Activated T-cell treated with anti-CD3 and anti-CD28 coated beads, Interleukin-2, amount 50 U/mL, for 4 hours (primary cell): ENCODE data around the gene DLK2. TPM values are rescaled to one million over a fixed set of nuclear protein-coding genes. Genes with fewer than 3 reads are reported as not detected.
"Not testable (repeated sequence)": the region's sequence is repeated elsewhere in the genome, so short reads cannot be mapped to it uniquely, and the experiment has no call there.

Source experiments
- ATAC-seq, 2 donors: fragments of 200-7000 bp; cut with Tn5 transposase; one replicate each; pipeline ENCODE4 v1.10.0; 2021
- DNase-seq: peaks from one replicate; pipeline ENCODE4 v3.0.0-alpha.2; 2020
- H3K27me3 Mint-ChIP-seq: one replicate; pipeline ENCODE4 v1.8.0; 2021; ENCODE audit warnings: low read depth, mixed read lengths
- H3K36me3 Mint-ChIP-seq: one replicate; pipeline ENCODE4 v1.8.0; 2022; ENCODE audit warnings: mixed read lengths; ENCODE audit not compliant: insufficient read depth
- H3K4me1 Mint-ChIP-seq: one replicate; pipeline ENCODE4 v1.8.0; 2021; ENCODE audit warnings: low read depth, mixed read lengths
- H3K4me3 Mint-ChIP-seq: one replicate; pipeline ENCODE4 v1.8.0; 2021; ENCODE audit warnings: mild to moderate bottlenecking, moderate library complexity, mixed read lengths
- H3K9me3 Mint-ChIP-seq: one replicate; pipeline ENCODE4 v1.8.0; 2021; ENCODE audit warnings: mixed read lengths
- total RNA-seq, 3 donors: library from RNA; stranded (reverse); gene quantifications; one replicate each; pipeline ENCODE4 v1.2.1, GENCODE V29; 2021

Gene DLK2
- total RNA-seq, 3 donors from 2014 or later: 5.0 to 9.0 (median 6.7) TPM

GRCh38 chr6:43469947-43470346, 14.6 kb upstream of the DLK2 start:
- Mint-ChIP-seq H3K4me1 (no peaks in the 10 kb centered on the region), H3K27me3 (peaks cover 24% of the 10 kb centered on the region), H3K9me3 (no peaks in the 10 kb centered on the region), H3K4me3 (no peak overlapping the region), H3K36me3 (no peaks in the 10 kb centered on the region)
- ATAC-seq (no peak), DNase-seq (no peak)

GRCh38 chr6:43468748-43469681, 13.7 kb upstream of the DLK2 start:
- Mint-ChIP-seq H3K4me3 (no peak overlapping the region), H3K27me3 (peaks cover 27% of the 10 kb centered on the region), H3K4me1 (no peaks in the 10 kb centered on the region), H3K36me3 (no peaks in the 10 kb centered on the region), H3K9me3 (no peaks in the 10 kb centered on the region)
- DNase-seq: no peak
- no peak for ATAC-seq

- Mint-ChIP-seq H3K4me1 (no peaks in the 10 kb centered on the region), H3K36me3 (no peaks in the 10 kb centered on the region), H3K4me3 (no peak overlapping the region), H3K27me3 (peaks cover 27% of the 10 kb centered on the region), H3K9me3 (no peaks in the 10 kb centered on the region)
- ATAC-seq (no peak), DNase-seq (no peak)
These were observed 12.9 kb upstream of the DLK2 start for GRCh38 chr6:43468240-43468639.

DNA sequence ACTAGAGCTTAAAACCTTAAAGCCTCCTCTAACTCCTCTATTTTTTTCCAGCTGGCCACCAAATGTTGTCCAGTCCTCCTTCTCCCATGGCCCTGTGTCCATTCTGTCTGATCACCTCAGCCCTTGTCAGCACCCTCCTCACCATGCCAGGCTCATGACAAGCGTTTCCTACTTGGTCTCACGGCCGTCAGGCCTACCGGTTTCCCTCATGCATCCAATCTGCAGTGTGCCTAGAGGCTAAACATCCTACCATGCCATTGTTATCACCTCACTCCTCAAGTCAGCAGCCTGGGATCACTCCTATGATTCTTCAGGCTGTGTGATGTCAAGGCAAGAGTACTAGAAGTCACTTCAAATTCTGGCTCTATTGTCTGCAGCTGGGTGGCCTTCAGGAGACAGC, 12.4 kb upstream of the DLK2 start:
- DNase-seq (no peak), ATAC-seq (no peak)
- H3K4me3 Mint-ChIP-seq: no peak overlapping the region
- H3K36me3 Mint-ChIP-seq: no peaks in the 10 kb centered on the region
- no peaks in the 10 kb centered on the region for H3K4me1 Mint-ChIP-seq
- peaks cover 29% of the 10 kb centered on the region for H3K27me3 Mint-ChIP-seq
- no peaks in the 10 kb centered on the region for H3K9me3 Mint-ChIP-seq

- not testable (repeated sequence) for DNase-seq, H3K4me1 Mint-ChIP-seq, H3K36me3 Mint-ChIP-seq, H3K4me3 Mint-ChIP-seq, ATAC-seq, H3K9me3 Mint-ChIP-seq
- peaks cover 34% of the 10 kb centered on the region for H3K27me3 Mint-ChIP-seq
These were observed 11.9 kb upstream of the DLK2 start for GRCh38 chr6:43467265-43467664.

GRCh38 chr6:43465948-43466347, 10.6 kb upstream of the DLK2 start:
- H3K27me3 Mint-ChIP-seq: peaks cover 36% of the 10 kb centered on the region
- no peaks in the 10 kb centered on the region for H3K4me1 Mint-ChIP-seq
- DNase-seq (no peak), ATAC-seq (no peak)
- H3K4me3 Mint-ChIP-seq: no peak overlapping the region
- no peaks in the 10 kb centered on the region for H3K9me3 Mint-ChIP-seq
- no peaks in the 10 kb centered on the region for H3K36me3 Mint-ChIP-seq

GRCh38 chr6:43464337-43464736, 9.0 kb upstream of the DLK2 start:
- no peaks in the 10 kb centered on the region for H3K36me3 Mint-ChIP-seq
- no peak overlapping the region for H3K4me3 Mint-ChIP-seq
- no peaks in the 10 kb centered on the region for H3K4me1 Mint-ChIP-seq
- DNase-seq: no peak
- no peak for ATAC-seq
- no peaks in the 10 kb centered on the region for H3K9me3 Mint-ChIP-seq
- H3K27me3 Mint-ChIP-seq: peaks cover 36% of the 10 kb centered on the region

DNA sequence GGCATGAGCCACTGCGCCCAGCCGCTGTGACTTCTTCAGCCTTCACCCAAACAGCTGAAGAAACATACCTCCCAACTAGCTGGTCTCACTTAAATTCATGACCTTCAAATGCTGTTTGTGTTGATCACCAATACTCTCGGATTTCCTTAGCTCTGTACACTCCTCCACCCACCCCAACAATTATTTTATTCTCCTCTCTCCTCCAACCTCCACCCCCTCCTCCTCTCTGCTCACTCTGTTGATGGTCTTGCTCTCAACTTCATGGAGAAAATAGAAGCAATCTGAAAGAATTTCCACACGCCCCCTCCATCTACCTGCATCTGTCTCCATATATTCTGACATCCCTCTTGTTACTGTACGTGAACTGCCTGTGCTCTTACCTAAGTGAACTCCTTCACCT, 6.6 kb upstream of the DLK2 start:
- H3K4me3 Mint-ChIP-seq: no peak overlapping the region
- ATAC-seq: no peak
- H3K9me3 Mint-ChIP-seq: no peaks in the 10 kb centered on the region
- DNase-seq: no peak
- no peaks in the 10 kb centered on the region for H3K36me3 Mint-ChIP-seq
- H3K4me1 Mint-ChIP-seq: peaks cover under 1% of the 10 kb centered on the region
- peaks cover 25% of the 10 kb centered on the region for H3K27me3 Mint-ChIP-seq

GRCh38 chr6:43460032-43460431, 4.7 kb upstream of the DLK2 start:
- ATAC-seq (no peak), DNase-seq (no peak)
- H3K4me3 Mint-ChIP-seq: no peak overlapping the region
- H3K9me3 Mint-ChIP-seq: no peaks in the 10 kb centered on the region
- peaks cover 19% of the 10 kb centered on the region for H3K27me3 Mint-ChIP-seq
- peaks cover 11% of the 10 kb centered on the region for H3K4me1 Mint-ChIP-seq
- no peaks in the 10 kb centered on the region for H3K36me3 Mint-ChIP-seq

- Mint-ChIP-seq H3K27me3 (peaks cover 19% of the 10 kb centered on the region), H3K4me1 (peaks cover 11% of the 10 kb centered on the region), H3K36me3 (no peaks in the 10 kb centered on the region), H3K9me3 (no peaks in the 10 kb centered on the region), H3K4me3 (no peak overlapping the region)
- ATAC-seq (no peak), DNase-seq (no peak)
These were observed 4.2 kb upstream of the DLK2 start for GRCh38 chr6:43459535-43459934.

- ATAC-seq, H3K36me3 Mint-ChIP-seq, H3K4me3 Mint-ChIP-seq, H3K9me3 Mint-ChIP-seq, DNase-seq: not testable (repeated sequence)
- peaks cover 16% of the 10 kb centered on the region for H3K27me3 Mint-ChIP-seq
- peaks cover 15% of the 10 kb centered on the region for H3K4me1 Mint-ChIP-seq
These were observed 2.8 kb upstream of the DLK2 start for GRCh38 chr6:43458154-43458553.

DNA sequence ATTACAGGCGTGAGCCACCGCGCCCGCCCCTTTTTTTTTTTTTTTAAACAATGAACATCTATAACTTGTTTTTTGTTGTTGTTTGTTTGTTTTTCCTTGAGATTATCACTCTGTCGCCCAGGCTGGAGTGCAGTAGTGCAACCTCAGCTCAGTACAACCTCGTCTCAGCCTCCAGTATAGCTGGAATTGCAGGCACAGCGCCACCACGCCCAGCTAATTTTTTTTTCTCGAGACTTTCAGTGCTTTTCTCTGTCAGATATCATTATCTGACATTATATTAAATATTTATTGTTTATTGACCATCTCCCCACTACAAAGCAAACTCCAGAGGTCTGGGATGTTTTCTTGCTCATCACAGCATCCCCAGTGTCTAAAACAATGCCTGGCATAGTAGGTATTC, 2.3 kb upstream of the DLK2 start:
- DNase-seq (no peak), ATAC-seq (no peak)
- H3K4me3 Mint-ChIP-seq: no peak overlapping the region
- H3K9me3 Mint-ChIP-seq: no peaks in the 10 kb centered on the region
- peaks cover 15% of the 10 kb centered on the region for H3K4me1 Mint-ChIP-seq
- H3K27me3 Mint-ChIP-seq: peaks cover 13% of the 10 kb centered on the region
- H3K36me3 Mint-ChIP-seq: no peaks in the 10 kb centered on the region

GRCh38 chr6:43454696-43455530, 435 bp downstream of the DLK2 start:
- Mint-ChIP-seq H3K27me3 (peaks cover 7% of the 10 kb centered on the region), H3K9me3 (no peaks in the 10 kb centered on the region), H3K4me3 (peak overlapping the region; percentile 81), H3K4me1 (peaks cover 15% of the 10 kb centered on the region), H3K36me3 (peaks cover 3% of the 10 kb centered on the region)
- DNase-seq (peak; percentile 27), ATAC-seq (peak; percentile 64 to 67)

DNA sequence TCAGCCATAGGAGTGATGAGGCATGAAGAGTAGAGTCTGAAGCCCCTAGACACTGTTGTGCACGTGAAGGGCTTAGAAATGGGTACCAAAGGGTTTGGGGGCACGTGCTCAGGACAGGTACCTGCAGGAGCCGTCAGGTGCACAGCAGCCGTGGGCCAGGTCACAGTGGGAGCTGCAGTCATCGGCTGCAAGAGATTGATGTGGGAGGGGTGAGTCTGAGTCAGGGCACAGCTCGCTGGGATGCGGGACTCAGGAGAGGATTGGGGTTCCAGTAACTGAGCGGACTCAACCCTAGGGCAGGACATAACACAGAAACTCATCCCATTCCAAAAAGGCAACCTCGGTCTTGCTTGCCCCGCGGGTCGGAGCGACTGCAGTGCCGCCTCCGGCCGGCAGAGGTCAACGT, 1.1 kb downstream of the DLK2 start:
- Mint-ChIP-seq H3K4me1 (peaks cover 15% of the 10 kb centered on the region), H3K27me3 (peaks cover 3% of the 10 kb centered on the region), H3K9me3 (no peaks in the 10 kb centered on the region), H3K36me3 (peaks cover 3% of the 10 kb centered on the region), H3K4me3 (peak overlapping the region; percentile 81)
- ATAC-seq (peak; percentile 2 to 61), DNase-seq (peak; percentile 59)
